Spleen (tissue), 7 donors: ENCODE measurements around the gene EEIG2.
"Not testable (repeated sequence)": the region's sequence is repeated elsewhere in the genome, so short reads cannot be mapped to it uniquely, and the experiment has no call there.

Source experiments
- POLR2A ChIP-seq, 3 donors: fragments of 450-650 bp; IDR thresholded peaks; one replicate each; pipeline ENCODE4 v1.5.1; 2017; ENCODE audit warnings: antibody characterized with exemption in 3 of 3, mild to moderate bottlenecking in 1 of 3
- POLR2AphosphoS5 ChIP-seq, 3 donors: sonication (generic); formaldehyde crosslinking; IDR thresholded peaks; one replicate each; pipeline ENCODE4 v1.5.1; 2017; ENCODE audit warnings: antibody characterized with exemption in 3 of 3
- TF ChIP-seq, protein P1 (sequence below), 11 experiments: fragments of 200-600 bp in 7 of 11; fragments of 450-650 bp in 4 of 11; sonication (generic) in 4 of 11; IDR thresholded peaks in 8 of 11; conservative IDR thresholded peaks in 3 of 11; 1 replicate in 7 of 11; 2 replicates in 4 of 11; pipeline versions ENCODE4 v1.4.0 to v1.8.0; 2016 to 2021; ENCODE audit warnings: antibody characterized with exemption in 11 of 11, inconsistent platforms in 4 of 11, mild to moderate bottlenecking in 1 of 11
- donor health status: DM: no; HTN: no; CAD: no; lungs with moderate emphysema.
- donor health status: DM: no; HTN: no; CAD: no.
- donor health status: DM: no; HTN: no; CAD: no.

DNA sequence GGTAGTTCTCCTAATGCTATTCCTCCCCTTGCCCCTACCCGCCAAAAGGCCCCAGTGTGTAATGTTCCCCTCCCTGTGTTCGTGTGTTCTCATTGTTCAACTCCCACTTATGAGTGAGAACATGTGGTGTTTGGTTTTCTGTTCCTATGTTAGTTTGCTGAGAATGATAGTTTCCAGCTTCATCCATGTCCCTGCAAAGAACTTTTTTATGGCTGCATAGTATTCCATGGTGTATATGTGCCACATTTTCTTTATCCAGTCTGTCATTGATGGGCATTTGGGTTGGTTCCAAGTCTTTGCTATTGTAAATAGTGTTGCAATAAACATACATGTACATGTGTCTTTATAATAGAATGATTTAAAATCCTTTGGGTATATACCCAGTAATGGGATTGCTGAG is 46.0 kb upstream of the EEIG2 start:
- TF ChIP-seq, protein P1, sequence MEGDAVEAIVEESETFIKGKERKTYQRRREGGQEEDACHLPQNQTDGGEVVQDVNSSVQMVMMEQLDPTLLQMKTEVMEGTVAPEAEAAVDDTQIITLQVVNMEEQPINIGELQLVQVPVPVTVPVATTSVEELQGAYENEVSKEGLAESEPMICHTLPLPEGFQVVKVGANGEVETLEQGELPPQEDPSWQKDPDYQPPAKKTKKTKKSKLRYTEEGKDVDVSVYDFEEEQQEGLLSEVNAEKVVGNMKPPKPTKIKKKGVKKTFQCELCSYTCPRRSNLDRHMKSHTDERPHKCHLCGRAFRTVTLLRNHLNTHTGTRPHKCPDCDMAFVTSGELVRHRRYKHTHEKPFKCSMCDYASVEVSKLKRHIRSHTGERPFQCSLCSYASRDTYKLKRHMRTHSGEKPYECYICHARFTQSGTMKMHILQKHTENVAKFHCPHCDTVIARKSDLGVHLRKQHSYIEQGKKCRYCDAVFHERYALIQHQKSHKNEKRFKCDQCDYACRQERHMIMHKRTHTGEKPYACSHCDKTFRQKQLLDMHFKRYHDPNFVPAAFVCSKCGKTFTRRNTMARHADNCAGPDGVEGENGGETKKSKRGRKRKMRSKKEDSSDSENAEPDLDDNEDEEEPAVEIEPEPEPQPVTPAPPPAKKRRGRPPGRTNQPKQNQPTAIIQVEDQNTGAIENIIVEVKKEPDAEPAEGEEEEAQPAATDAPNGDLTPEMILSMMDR (IDR thresholded peaks at IDR 0.05 in 8 of 11, conservative IDR thresholded peaks at IDR 0.05 in 3 of 11), result not testable (repeated sequence)
- TF ChIP-seq POLR2A, POLR2AphosphoS5 (IDR thresholded peaks at IDR 0.05): not testable (repeated sequence)
